Body of pancreas (tissue), 4 donors: ENCODE data around the gene CAST. TPM values are rescaled to one million over a fixed set of nuclear protein-coding genes. Genes with fewer than 3 reads are reported as not detected.
"Not testable (repeated sequence)": the region's sequence is repeated elsewhere in the genome, so short reads cannot be mapped to it uniquely, and the experiment has no call there.

ENCODE experiments used
- ATAC-seq: fragments of 150-250 bp; one replicate; pipeline ENCODE4 v1.9.1; 2016
- DNase-seq, 4 donors: peaks; one replicate each; pipeline ENCODE4 v3.0.0-alpha.2; 2019
- H3K27ac ChIP-seq, 4 donors: fragments of 200-600 bp; sonication (generic); 1 replicate in 3 of 4; 2 replicates in 1 of 4; pipeline versions ENCODE4 v1.5.1 to v1.6.1; 2016 to 2019; ENCODE audit warnings: mild to moderate bottlenecking in 1 of 4, mixed read lengths in 1 of 4, moderate library complexity in 1 of 4
- H3K27me3 ChIP-seq, 2 donors: fragments of 200-600 bp; sonication (generic); one replicate each; pipeline ENCODE4 v1.6.0; 2016; ENCODE audit warnings: mild to moderate bottlenecking in 1 of 2
- H3K36me3 ChIP-seq, 2 donors: fragments of 200-600 bp; sonication (generic); replicated peaks in 1 of 2; 2 replicates each; pipeline ENCODE4 v1.5.1; 2016; ENCODE audit warnings: low read depth in 2 of 2; ENCODE audit not compliant: insufficient read depth in 1 of 2
- H3K4me1 ChIP-seq: fragments of 200-600 bp; sonication (generic); one replicate; pipeline ENCODE4 v1.6.0; 2016
- H3K4me3 ChIP-seq, 2 donors: fragments of 200-600 bp; sonication (generic); 1 replicate in 1 of 2; 2 replicates in 1 of 2; pipeline ENCODE4 v1.5.1; 2016 to 2019
- H3K9me3 ChIP-seq, 3 donors: fragments of 200-600 bp; sonication (generic); 1 replicate in 2 of 3; 2 replicates in 1 of 3; pipeline ENCODE4 v1.5.1; 2016
- POLR2A ChIP-seq, 3 donors: fragments of 450-650 bp; IDR thresholded peaks; one replicate each; pipeline ENCODE4 v1.6.1; 2016; ENCODE audit warnings: antibody characterized with exemption in 3 of 3, mild to moderate bottlenecking in 2 of 3
- whole genome bisulfite sequencing, 2 donors: methylation state at CpG; one replicate each; pipeline ENCODE4 v1.1.5; 2017; 5-methylcytosine and 5-hydroxymethylcytosine counted together
- intact Hi-C: fragments of 100-400 bp; cut with DNase I; formaldehyde crosslinking; loops from one replicate; pipeline ENCODE4 v1.15.1; 2023
- total RNA-seq, 2 donors: library from RNA; depleted of rRNA; stranded (reverse); fragments of >200 nt; gene quantifications; one replicate each; pipeline ENCODE4 v1.1.0, GENCODE V29; 2016
- TF ChIP-seq, protein P1 (sequence below), 7 experiments: fragments of 450-650 bp in 4 of 7; fragments of 200-600 bp in 3 of 7; sonication (generic) in 3 of 7; IDR thresholded peaks; one replicate each; pipeline ENCODE4 v1.5.1; 2016 to 2019; ENCODE audit warnings: antibody characterized with exemption in 7 of 7

The CAST gene
- total RNA-seq, 2 donors from 2014 or later, result 130 to 157 TPM

DNA sequence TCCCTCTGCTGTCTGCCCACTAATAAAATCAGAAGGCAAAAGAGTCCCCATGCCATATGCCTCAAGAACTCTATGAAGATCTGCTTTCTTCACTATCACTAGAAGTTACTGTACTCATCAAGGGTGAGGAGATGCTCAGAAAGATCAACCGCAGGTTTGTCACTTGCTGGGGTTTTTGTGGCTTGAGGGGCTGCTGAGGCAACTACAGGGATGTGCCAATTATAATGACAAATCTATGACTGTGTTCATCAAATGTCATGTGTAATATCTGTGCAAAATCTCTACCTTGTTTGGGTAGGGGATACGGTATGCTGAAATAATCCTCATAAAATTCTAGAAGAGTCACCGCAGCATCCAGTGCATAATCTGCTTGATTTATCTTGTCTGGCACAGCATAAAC is 132.6 kb downstream of the CAST start:
- peaks cover 9 to 19% of the 10 kb centered on the region in 2 donors for H3K36me3 ChIP-seq
- no peaks in the 10 kb centered on the region for H3K27me3 ChIP-seq
- TF ChIP-seq, protein P1, sequence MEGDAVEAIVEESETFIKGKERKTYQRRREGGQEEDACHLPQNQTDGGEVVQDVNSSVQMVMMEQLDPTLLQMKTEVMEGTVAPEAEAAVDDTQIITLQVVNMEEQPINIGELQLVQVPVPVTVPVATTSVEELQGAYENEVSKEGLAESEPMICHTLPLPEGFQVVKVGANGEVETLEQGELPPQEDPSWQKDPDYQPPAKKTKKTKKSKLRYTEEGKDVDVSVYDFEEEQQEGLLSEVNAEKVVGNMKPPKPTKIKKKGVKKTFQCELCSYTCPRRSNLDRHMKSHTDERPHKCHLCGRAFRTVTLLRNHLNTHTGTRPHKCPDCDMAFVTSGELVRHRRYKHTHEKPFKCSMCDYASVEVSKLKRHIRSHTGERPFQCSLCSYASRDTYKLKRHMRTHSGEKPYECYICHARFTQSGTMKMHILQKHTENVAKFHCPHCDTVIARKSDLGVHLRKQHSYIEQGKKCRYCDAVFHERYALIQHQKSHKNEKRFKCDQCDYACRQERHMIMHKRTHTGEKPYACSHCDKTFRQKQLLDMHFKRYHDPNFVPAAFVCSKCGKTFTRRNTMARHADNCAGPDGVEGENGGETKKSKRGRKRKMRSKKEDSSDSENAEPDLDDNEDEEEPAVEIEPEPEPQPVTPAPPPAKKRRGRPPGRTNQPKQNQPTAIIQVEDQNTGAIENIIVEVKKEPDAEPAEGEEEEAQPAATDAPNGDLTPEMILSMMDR (IDR thresholded peaks at IDR 0.05), result no peak
- no peak for TF ChIP-seq POLR2A (IDR thresholded peaks at IDR 0.05)
- H3K4me1 ChIP-seq, result no peaks in the 10 kb centered on the region
- 96 to 97% methylated on average over 3 of the region's 3 CpGs for WGBS, 2 donors
- intact Hi-C loops, result no loop called here
- ATAC-seq, result no peak
- no peak overlapping the region for H3K4me3 ChIP-seq
- DNase-seq, result no peak
- no peaks in the 10 kb centered on the region for H3K9me3 ChIP-seq
- no peak overlapping the region for H3K27ac ChIP-seq

DNA sequence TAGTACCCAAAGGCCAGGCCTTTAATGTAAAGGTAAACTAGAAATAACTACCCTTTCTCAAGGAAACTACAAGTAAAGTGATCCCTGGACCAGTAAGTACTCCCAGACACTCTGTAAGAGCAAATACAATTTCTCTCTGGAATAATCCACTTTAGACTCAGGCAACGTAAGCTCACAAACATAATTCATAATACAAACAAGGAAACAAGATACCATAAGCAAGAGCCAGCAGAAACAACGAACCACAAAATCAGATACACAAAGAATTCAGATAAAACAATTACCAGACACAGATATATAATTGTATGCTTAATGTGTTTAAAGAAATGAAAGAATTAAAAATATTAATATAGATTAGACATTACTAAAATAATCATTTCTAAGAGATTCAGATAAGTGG is 133.4 kb downstream of the CAST start:
- WGBS, 2 donors, result 78 to 85% methylated on average over 2 of the region's 2 CpGs
- intact Hi-C loops, result no loop called here
- Histone ChIP-seq H3K4me1 (no peaks in the 10 kb centered on the region), H3K36me3 (peaks cover 9 to 25% of the 10 kb centered on the region in 2 donors), H3K27ac (no peak overlapping the region), H3K9me3 (no peaks in the 10 kb centered on the region), H3K27me3 (no peaks in the 10 kb centered on the region), H3K4me3 (no peak overlapping the region)
- TF ChIP-seq, protein P1 (IDR thresholded peaks at IDR 0.05), result no peak
- TF ChIP-seq POLR2A (IDR thresholded peaks at IDR 0.05), result no peak
- DNase-seq (no peak), ATAC-seq (no peak)

DNA sequence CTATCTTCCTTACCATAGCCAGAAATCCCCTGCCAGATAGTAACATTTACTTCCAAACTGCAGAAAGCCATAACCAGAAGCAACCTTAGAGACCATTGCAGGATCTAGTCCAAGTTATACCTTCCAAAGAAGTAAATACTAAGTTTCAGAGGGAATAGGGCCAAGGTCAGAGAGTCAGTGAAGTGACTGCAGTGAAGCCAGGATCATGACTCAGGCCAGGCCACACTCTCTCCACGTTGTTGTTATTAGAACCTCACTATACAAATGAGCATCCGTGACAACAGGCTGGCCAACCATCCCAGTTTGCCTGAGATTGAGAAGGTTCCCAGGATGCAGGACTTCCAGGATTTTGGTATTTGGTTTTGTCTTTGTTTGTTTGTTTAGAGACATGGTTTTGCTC is 134.3 kb downstream of the CAST start:
- WGBS, 2 donors, result 69 to 71% methylated on average over 2 of the region's 2 CpGs
- Histone ChIP-seq H3K27ac (no peak overlapping the region), H3K36me3 (peaks cover 9 to 24% of the 10 kb centered on the region in 2 donors), H3K4me3 (no peak overlapping the region), H3K9me3 (no peaks in the 10 kb centered on the region), H3K27me3 (no peaks in the 10 kb centered on the region), H3K4me1 (no peaks in the 10 kb centered on the region)
- intact Hi-C loops, result no loop called here
- DNase-seq, result no peak
- ATAC-seq, result no peak
- TF ChIP-seq, protein P1 (IDR thresholded peaks at IDR 0.05), result no peak
- TF ChIP-seq POLR2A (IDR thresholded peaks at IDR 0.05), result no peak

DNA sequence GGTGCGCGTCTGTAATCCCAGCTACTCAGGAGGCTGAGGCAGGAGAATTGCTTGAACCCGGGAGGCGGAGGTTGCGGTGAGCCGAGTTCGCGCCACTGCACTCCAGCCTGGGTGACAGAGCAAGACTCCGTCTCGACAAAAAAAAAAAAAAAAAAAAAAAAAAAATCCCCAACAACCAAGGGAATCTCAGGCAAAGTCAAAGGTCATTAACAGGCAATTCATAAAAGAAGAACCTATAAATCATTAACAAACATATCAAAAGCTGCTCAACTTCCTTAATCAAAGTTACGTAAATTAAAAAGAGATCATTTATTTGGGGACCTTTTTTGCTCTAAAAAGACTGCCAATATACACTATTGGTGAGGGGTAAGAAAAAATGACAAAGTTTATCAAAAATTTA is 139.5 kb downstream of the CAST start:
- intact Hi-C loops, H3K27ac ChIP-seq, ATAC-seq, H3K4me3 ChIP-seq, DNase-seq, H3K27me3 ChIP-seq, H3K9me3 ChIP-seq: not testable (repeated sequence)
- Histone ChIP-seq H3K36me3 (peaks cover 4 to 16% of the 10 kb centered on the region in 2 donors), H3K4me1 (peaks cover 20% of the 10 kb centered on the region)
- WGBS, 2 donors, result 75 to 79% methylated on average over 11 of the region's 11 CpGs

DNA sequence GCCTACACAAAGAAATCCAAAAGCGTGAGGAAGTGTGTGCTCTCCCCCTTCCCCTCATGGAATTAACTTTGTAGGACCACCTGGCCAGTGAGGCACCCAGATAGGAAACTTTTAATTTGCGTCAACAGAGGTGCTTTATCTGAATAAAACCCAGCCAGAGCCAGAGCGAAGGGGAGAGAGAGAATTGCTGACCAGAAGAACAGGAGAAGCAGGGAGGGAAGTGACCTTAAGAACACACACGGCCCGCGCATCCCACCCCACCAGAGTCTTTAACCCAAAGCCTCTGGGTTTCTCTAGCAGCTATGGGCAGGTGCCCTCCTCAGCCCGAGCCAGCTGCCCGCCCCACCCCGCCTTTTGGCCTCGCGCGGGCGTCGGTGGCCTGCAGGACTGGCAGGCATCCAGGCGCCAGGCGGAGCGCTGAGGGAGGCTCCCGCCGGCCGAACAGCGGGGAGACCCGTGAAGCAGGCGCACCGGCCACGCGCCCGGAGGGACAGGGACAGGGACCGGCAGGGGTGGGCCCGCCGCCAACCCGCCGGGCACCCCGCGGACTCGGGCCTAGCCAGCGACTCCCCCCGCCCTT is 145.0 kb downstream of the CAST start:
- WGBS, 2 donors, result 1 to 2% methylated on average over 3 to 23 of the region's 37 CpGs
- intact Hi-C loops, result no loop called here
- peaks cover 23% of the 10 kb centered on the region for H3K4me1 ChIP-seq

More for the DNA sequence above, 145.0 kb downstream of the CAST start:
- ATAC-seq, result peak; percentile 81
- Histone ChIP-seq H3K36me3 (no peaks in the 10 kb centered on the region), H3K4me3 (peak overlapping the region; percentile 59 to 95), H3K27me3 (no peaks in the 10 kb centered on the region), H3K9me3 (no peaks in the 10 kb centered on the region), H3K27ac (peak overlapping the region; percentile 99 to 100 (median 100))
- DNase-seq, result peak; percentile 83 to 89 (median 88)
- TF ChIP-seq, protein P1 (IDR thresholded peaks at IDR 0.05), result peak in 1 of 7 experiments; percentile 17
- TF ChIP-seq POLR2A (IDR thresholded peaks at IDR 0.05), result peak; percentile 43 to 62 (median 51)
